Left forelimb (tissue), 1 donor: ENCODE results near the gene ATP2A2.

ENCODE experiments used
- DNase-seq: peaks from one replicate; pipeline ENCODE4 v3.0.0-alpha.2; 2018; ENCODE audit warnings: low spot score

The ATP2A2 gene

GRCh38 chr12:110262442-110263388 is 18.3 kb upstream of the ATP2A2 start:
- peak; percentile 20 for DNase-seq

GRCh38 chr12:110266381-110266960 is 14.6 kb upstream of the ATP2A2 start:
- DNase-seq = peak; percentile 42

GRCh38 chr12:110266980-110267620 is 13.9 kb upstream of the ATP2A2 start:
- peak; percentile 80 for DNase-seq

GRCh38 chr12:110269622-110270124 is 11.4 kb upstream of the ATP2A2 start:
- DNase-seq = no peak

- no peak for DNase-seq
Observed at GRCh38 chr12:110270125-110270962, 10.7 kb upstream of the ATP2A2 start.

GRCh38 chr12:110271015-110271414 is 10.0 kb upstream of the ATP2A2 start:
- no peak for DNase-seq

- DNase-seq = no peak
Observed at GRCh38 chr12:110277530-110278254, 3.4 kb upstream of the ATP2A2 start.

- DNase-seq = no peak
Observed at GRCh38 chr12:110278255-110278536, 2.9 kb upstream of the ATP2A2 start.

- no peak for DNase-seq
Observed at GRCh38 chr12:110279566-110280375, 1.3 kb upstream of the ATP2A2 start.

- DNase-seq = no peak
Observed at GRCh38 chr12:110280392-110280778, 662 bp upstream of the ATP2A2 start.

- peak; percentile 84 for DNase-seq
Observed at GRCh38 chr12:110281549-110282299, 677 bp downstream of the ATP2A2 start.

GRCh38 chr12:110282300-110282860 is 1.3 kb downstream of the ATP2A2 start:
- DNase-seq = no peak

GRCh38 chr12:110282956-110283817 is 2.1 kb downstream of the ATP2A2 start:
- no peak for DNase-seq

- no peak for DNase-seq
Observed at GRCh38 chr12:110284597-110284996, 3.5 kb downstream of the ATP2A2 start.

GRCh38 chr12:110286623-110287022 is 5.6 kb downstream of the ATP2A2 start:
- DNase-seq = no peak

GRCh38 chr12:110287986-110288385 is 6.9 kb downstream of the ATP2A2 start:
- no peak for DNase-seq

- DNase-seq = no peak
Observed at GRCh38 chr12:110289044-110289710, 8.1 kb downstream of the ATP2A2 start.

GRCh38 chr12:110289711-110290078 is 8.6 kb downstream of the ATP2A2 start:
- DNase-seq = no peak
